Measurements from ENCODE around the gene CDIP1.

The CDIP1 gene

GRCh38 chr16:4498546-4499195 lies 39.9 kb downstream of the CDIP1 start:
- TF ChIP-seq ZNF274 (IDR thresholded peaks at IDR 0.05; ENCODE audit: low read depth, low read length): no peak
- no peak overlapping the region for H3K4me3 ChIP-seq (ENCODE audit: low read length)

- no peak for TF ChIP-seq ZNF274 (IDR thresholded peaks at IDR 0.05; ENCODE audit: low read depth, low read length)
- no peak overlapping the region for H3K4me3 ChIP-seq (ENCODE audit: low read length)
Measured at GRCh38 chr16:4496305-4496704, 42.3 kb downstream of the CDIP1 start.

GRCh38 chr16:4495766-4496165 lies 42.8 kb downstream of the CDIP1 start:
- H3K4me3 ChIP-seq (ENCODE audit: low read length): no peak overlapping the region
- no peak for TF ChIP-seq ZNF274 (IDR thresholded peaks at IDR 0.05; ENCODE audit: low read depth, low read length)

- TF ChIP-seq ZNF274 (IDR thresholded peaks at IDR 0.05; ENCODE audit: low read depth, low read length): no peak
- no peak overlapping the region for H3K4me3 ChIP-seq (ENCODE audit: low read length)
Measured at GRCh38 chr16:4494746-4495490, 43.7 kb downstream of the CDIP1 start.

- TF ChIP-seq ZNF274 (IDR thresholded peaks at IDR 0.05; ENCODE audit: low read depth, low read length): no peak
- H3K4me3 ChIP-seq (ENCODE audit: low read length): no peak overlapping the region
Measured at GRCh38 chr16:4491898-4492297, 46.7 kb downstream of the CDIP1 start.

GRCh38 chr16:4489030-4489429 lies 49.5 kb downstream of the CDIP1 start:
- TF ChIP-seq ZNF274 (IDR thresholded peaks at IDR 0.05; ENCODE audit: low read depth, low read length): no peak
- H3K4me3 ChIP-seq (ENCODE audit: low read length): no peak overlapping the region

- no peak overlapping the region for H3K4me3 ChIP-seq (ENCODE audit: low read length)
- TF ChIP-seq ZNF274 (IDR thresholded peaks at IDR 0.05; ENCODE audit: low read depth, low read length): no peak
Measured at GRCh38 chr16:4488499-4488967, 50.0 kb downstream of the CDIP1 start.

GRCh38 chr16:4487955-4488498 lies 50.5 kb downstream of the CDIP1 start:
- TF ChIP-seq ZNF274 (IDR thresholded peaks at IDR 0.05; ENCODE audit: low read depth, low read length): no peak
- no peak overlapping the region for H3K4me3 ChIP-seq (ENCODE audit: low read length)

- TF ChIP-seq ZNF274 (IDR thresholded peaks at IDR 0.05; ENCODE audit: low read depth, low read length): no peak
- H3K4me3 ChIP-seq (ENCODE audit: low read length): no peak overlapping the region
Measured at GRCh38 chr16:4486126-4486893, 52.3 kb downstream of the CDIP1 start.

- no peak for TF ChIP-seq ZNF274 (IDR thresholded peaks at IDR 0.05; ENCODE audit: low read depth, low read length)
Measured at GRCh38 chr16:4481963-4482362, 56.6 kb downstream of the CDIP1 start.

GRCh38 chr16:4481526-4481925 lies 57.0 kb downstream of the CDIP1 start:
- no peak overlapping the region for H3K4me3 ChIP-seq (ENCODE audit: low read length)
- TF ChIP-seq ZNF274 (IDR thresholded peaks at IDR 0.05; ENCODE audit: low read depth, low read length): no peak

More at GRCh38 chr16:4481963-4482362, 56.6 kb downstream of the CDIP1 start:
- H3K4me3 ChIP-seq (ENCODE audit: low read length): no peak overlapping the region

GRCh38 chr16:4477966-4478365 lies 60.6 kb downstream of the CDIP1 start:
- H3K4me3 ChIP-seq (ENCODE audit: low read length): no peak overlapping the region; the same call in 1 of the 2 replicates
- TF ChIP-seq ZNF274 (IDR thresholded peaks at IDR 0.05; ENCODE audit: low read depth, low read length): no peak

GRCh38 chr16:4475880-4476788 lies 62.4 kb downstream of the CDIP1 start, which contains the start of gene HMOX2:
HMOX2 (plus strand) TSS chr16:4476398; CDS start chr16:4505525, 29,127 bp downstream.
- peak within 1 kb of the TSS; percentile 89 for H3K4me3 ChIP-seq (ENCODE audit: low read length)
- TF ChIP-seq ZNF274 (IDR thresholded peaks at IDR 0.05; ENCODE audit: low read depth, low read length): no peak

Data from GM08714 (cell line).